Keratinocyte (primary cell): ENCODE results near the gene RNF152. TPM values are rescaled to one million over a fixed set of nuclear protein-coding genes. Genes with fewer than 3 reads are reported as not detected.

Experiments
- DNase-seq: peaks from one replicate; pipeline ENCODE4 v3.0.0-alpha.2; 2011; ENCODE audit warnings: low read depth, missing footprints, low spot score
- FAIRE-seq: peaks from 2 replicates; lab custom pipeline; 2011; peaks lifted over from hg19 to GRCh38; lab: Jason Lieb, UNC
- H2AFZ ChIP-seq: 2 replicates; pipeline ENCODE4 v1.6.0; 2012; ENCODE audit warnings: low read length, control low read depth, inconsistent platforms; ENCODE audit not compliant: control insufficient read depth
- H3K27ac ChIP-seq: 2 replicates; pipeline ENCODE4 v1.5.1; 2011; ENCODE audit warnings: low read length; ENCODE audit not compliant: control insufficient read depth, insufficient read depth
- H3K27me3 ChIP-seq: 3 replicates; pipeline ENCODE4 v1.6.0; 2011; ENCODE audit warnings: low read length; ENCODE audit not compliant: control insufficient read depth, insufficient read depth; ENCODE audit errors: extremely low read depth
- H3K36me3 ChIP-seq, 2 experiments: 2 replicates in 1 of 2; 3 replicates in 1 of 2; pipeline ENCODE4 v1.5.1; 2011; ENCODE audit warnings: low read length in 2 of 2, mild to moderate bottlenecking in 1 of 2; ENCODE audit not compliant: control insufficient read depth in 2 of 2, insufficient read depth in 2 of 2; ENCODE audit errors: extremely low read depth in 1 of 2
- H3K4me1 ChIP-seq: 3 replicates; pipeline ENCODE4 v1.5.1; 2011; ENCODE audit warnings: low read length; ENCODE audit not compliant: control insufficient read depth, insufficient read depth; ENCODE audit errors: extremely low read depth
- H3K4me2 ChIP-seq: 3 replicates; pipeline ENCODE4 v1.6.0; 2011; ENCODE audit warnings: low read depth, low read length; ENCODE audit not compliant: control insufficient read depth, insufficient read depth; ENCODE audit errors: extremely low read depth
- H3K4me3 ChIP-seq, 3 experiments: fragments of 200-600 bp in 1 of 3; sonication (generic) in 1 of 3; 2 replicates in 2 of 3; 3 replicates in 1 of 3; pipeline ENCODE4 v1.5.1; 2011 to 2016; ENCODE audit warnings: low read length in 3 of 3, mild to moderate bottlenecking in 3 of 3, control low read depth in 2 of 3, inconsistent platforms in 1 of 3, low read depth in 1 of 3, mixed read lengths in 1 of 3, mixed run types in 1 of 3, moderate library complexity in 1 of 3; ENCODE audit not compliant: control insufficient read depth in 2 of 3, insufficient read depth in 2 of 3; ENCODE audit errors: extremely low read depth in 1 of 3
- H3K79me2 ChIP-seq: 2 replicates; pipeline ENCODE4 v1.6.0; 2012; ENCODE audit warnings: low read length; ENCODE audit not compliant: control insufficient read depth, insufficient read depth
- H3K9ac ChIP-seq: 3 replicates; pipeline ENCODE4 v1.6.0; 2011; ENCODE audit warnings: low read length; ENCODE audit not compliant: control insufficient read depth, insufficient read depth; ENCODE audit errors: extremely low read depth
- H3K9me1 ChIP-seq: 3 replicates; pipeline ENCODE4 v1.6.0; 2011; ENCODE audit warnings: low read length; ENCODE audit not compliant: control insufficient read depth, insufficient read depth; ENCODE audit errors: extremely low read depth
- H3K9me3 ChIP-seq: 2 replicates; pipeline ENCODE4 v1.5.1; 2012; ENCODE audit warnings: low read depth, low read length; ENCODE audit not compliant: control insufficient read depth
- H4K20me1 ChIP-seq: 3 replicates; pipeline ENCODE4 v1.6.0; 2011; ENCODE audit warnings: low read length; ENCODE audit not compliant: control insufficient read depth, insufficient read depth; ENCODE audit errors: extremely low read depth
- CTCF ChIP-seq, 3 experiments: IDR thresholded peaks in 1 of 3; conservative IDR thresholded peaks in 1 of 3; optimal IDR thresholded peaks in 1 of 3; 2 replicates in 2 of 3; 3 replicates in 1 of 3; pipeline versions ENCODE3 to v1.5.1; 2011; ENCODE audit warnings: low read length in 3 of 3, mild to moderate bottlenecking in 3 of 3, moderate library complexity in 2 of 3, control low read depth in 1 of 3, inconsistent platforms in 1 of 3; ENCODE audit not compliant: insufficient read depth in 2 of 3; ENCODE audit errors: extremely low read depth in 1 of 3
- EZH2 ChIP-seq: IDR thresholded peaks from one replicate; pipeline ENCODE4 v1.6.1; 2012; ENCODE audit warnings: inconsistent platforms, mild to moderate bottlenecking, low read length, moderate library complexity
- dilution Hi-C: fragments of 300-500 bp; cut with MboI; formaldehyde crosslinking; loops from one replicate; pipeline ENCODE4 v1.7.0; 2020; ENCODE audit warnings: low sequenced_read_pairs; ENCODE audit not compliant: extremely low pct_ligation_motif_present
- polyA plus RNA-seq, 5 experiments: library from polyadenylated mRNA; depleted of rRNA in 3 of 5; stranded (reverse) in 3 of 5; stranded (forward) in 1 of 5; unstranded in 1 of 5; fragments of >200 nt; gene quantifications; 1 replicate in 1 of 5; 2 replicates in 3 of 5; 3 replicates in 1 of 5; pipeline versions ENCODE4 v1.2.1 to v1.2.3, GENCODE V29; 2011 to 2012; ENCODE audit warnings: missing spikeins in 2 of 5, low read depth in 1 of 5, low replicate concordance in 1 of 5

RNF152 gene
- polyA plus RNA-seq, 1 donor (not counting 4 experiments of a cell fraction or from before 2014, with no cell fraction given): 10.1 TPM

GRCh38 chr18:61825386-61825785 is 67.4 kb downstream of the RNF152 start:
- H3K4me2 ChIP-seq: no peak overlapping the region
- DNase-seq (no peak), FAIRE-seq (no peak)
- H3K36me3 ChIP-seq: peaks cover 0 to 1% of the 10 kb centered on the region in 2 experiments
- no peaks in the 10 kb centered on the region for H3K79me2 ChIP-seq
- TF ChIP-seq CTCF (optimal IDR thresholded peaks at IDR 0.05 in 1 of 3, IDR thresholded peaks at IDR 0.05 in 1 of 3, conservative IDR thresholded peaks at IDR 0.05 in 1 of 3; ENCODE audit: extremely low read depth in 1 of 3, insufficient read depth in 2 of 3, low read length in 3 of 3) (no peak), EZH2 (no peak)
- H3K9ac ChIP-seq: no peak overlapping the region
- H3K27ac ChIP-seq: no peak overlapping the region
- no peak overlapping the region for H2AFZ ChIP-seq
- H4K20me1 ChIP-seq: no peaks in the 10 kb centered on the region
- no peak overlapping the region for H3K4me3 ChIP-seq
- H3K9me1 ChIP-seq: no peaks in the 10 kb centered on the region
- dilution Hi-C loops: no loop called here
- peaks cover 5% of the 10 kb centered on the region for H3K4me1 ChIP-seq
- H3K9me3 ChIP-seq: no peaks in the 10 kb centered on the region
- H3K27me3 ChIP-seq: no peaks in the 10 kb centered on the region

- peaks cover 5% of the 10 kb centered on the region for H3K4me1 ChIP-seq
- dilution Hi-C loops: no loop called here
- no peaks in the 10 kb centered on the region for H3K9me1 ChIP-seq
- H2AFZ ChIP-seq: no peak overlapping the region
- no peak for TF ChIP-seq EZH2
- no peak for TF ChIP-seq CTCF (optimal IDR thresholded peaks at IDR 0.05 in 1 of 3, IDR thresholded peaks at IDR 0.05 in 1 of 3, conservative IDR thresholded peaks at IDR 0.05 in 1 of 3; ENCODE audit: extremely low read depth in 1 of 3, insufficient read depth in 2 of 3, low read length in 3 of 3)
- DNase-seq: no peak
- H3K9me3 ChIP-seq: no peaks in the 10 kb centered on the region
- H3K4me2 ChIP-seq: no peak overlapping the region
- H3K9ac ChIP-seq: no peak overlapping the region
- H3K4me3 ChIP-seq: no peak overlapping the region
- peaks cover 0 to 1% of the 10 kb centered on the region in 2 experiments for H3K36me3 ChIP-seq
- no peaks in the 10 kb centered on the region for H4K20me1 ChIP-seq
- no peaks in the 10 kb centered on the region for H3K79me2 ChIP-seq
- FAIRE-seq: no peak
- no peak overlapping the region for H3K27ac ChIP-seq
- H3K27me3 ChIP-seq: no peaks in the 10 kb centered on the region
These were observed 68.0 kb downstream of the RNF152 start for GRCh38 chr18:61824733-61825363.
